Measurements from ENCODE around the gene IL1RAPL2.

IL1RAPL2 gene

GRCh38 chrX:105266456-105266855 lies 700.5 kb downstream of the IL1RAPL2 start:
- no peak for DNase-seq (ENCODE audit: low read depth in 2 of 2)

GRCh38 chrX:105267167-105267566 lies 701.2 kb downstream of the IL1RAPL2 start:
- DNase-seq (ENCODE audit: low read depth in 2 of 2), result no peak

GRCh38 chrX:105269386-105269785 lies 703.4 kb downstream of the IL1RAPL2 start:
- DNase-seq (ENCODE audit: low read depth in 2 of 2), result no peak

GRCh38 chrX:105273326-105273725 lies 707.3 kb downstream of the IL1RAPL2 start:
- no peak for DNase-seq (ENCODE audit: low read depth in 2 of 2)

- no peak for DNase-seq (ENCODE audit: low read depth in 2 of 2)
These were observed 708.1 kb downstream of the IL1RAPL2 start for GRCh38 chrX:105274091-105274490.

GRCh38 chrX:105277132-105277531 lies 711.1 kb downstream of the IL1RAPL2 start:
- no peak for DNase-seq (ENCODE audit: low read depth in 2 of 2)

GRCh38 chrX:105282077-105282476 lies 716.1 kb downstream of the IL1RAPL2 start:
- DNase-seq (ENCODE audit: low read depth in 2 of 2), result no peak

- DNase-seq (ENCODE audit: low read depth in 2 of 2), result no peak
These were observed 731.0 kb downstream of the IL1RAPL2 start for GRCh38 chrX:105297041-105297440.

- DNase-seq (ENCODE audit: low read depth in 2 of 2), result no peak
These were observed 733.3 kb downstream of the IL1RAPL2 start for GRCh38 chrX:105299286-105299685.

GRCh38 chrX:105302246-105302645 lies 736.2 kb downstream of the IL1RAPL2 start:
- DNase-seq (ENCODE audit: low read depth in 2 of 2), result no peak

- no peak for DNase-seq (ENCODE audit: low read depth in 2 of 2)
These were observed 741.8 kb downstream of the IL1RAPL2 start for GRCh38 chrX:105307762-105308161.

- DNase-seq (ENCODE audit: low read depth in 2 of 2), result no peak
These were observed 747.6 kb downstream of the IL1RAPL2 start for GRCh38 chrX:105313596-105313995.

GRCh38 chrX:105314458-105314857 lies 748.5 kb downstream of the IL1RAPL2 start:
- DNase-seq (ENCODE audit: low read depth in 2 of 2), result no peak

GRCh38 chrX:105315248-105315647 lies 749.2 kb downstream of the IL1RAPL2 start:
- DNase-seq (ENCODE audit: low read depth in 2 of 2), result no peak

- no peak for DNase-seq (ENCODE audit: low read depth in 2 of 2)
These were observed 751.1 kb downstream of the IL1RAPL2 start for GRCh38 chrX:105317117-105317516.

- no peak for DNase-seq (ENCODE audit: low read depth in 2 of 2)
These were observed 757.9 kb downstream of the IL1RAPL2 start for GRCh38 chrX:105323928-105324327.

- no peak for DNase-seq (ENCODE audit: low read depth in 2 of 2)
These were observed 762.8 kb downstream of the IL1RAPL2 start for GRCh38 chrX:105328773-105329172.

GRCh38 chrX:105331244-105331643 lies 765.2 kb downstream of the IL1RAPL2 start:
- DNase-seq (ENCODE audit: low read depth in 2 of 2), result no peak

- no peak for DNase-seq (ENCODE audit: low read depth in 2 of 2)
These were observed 781.4 kb downstream of the IL1RAPL2 start for GRCh38 chrX:105347373-105347772.

- DNase-seq (ENCODE audit: low read depth in 2 of 2), result no peak
These were observed 783.5 kb downstream of the IL1RAPL2 start for GRCh38 chrX:105349476-105349875.

GRCh38 chrX:105375816-105376215 lies 809.8 kb downstream of the IL1RAPL2 start:
- DNase-seq (ENCODE audit: low read depth in 2 of 2), result no peak

- DNase-seq (ENCODE audit: low read depth in 2 of 2), result no peak
These were observed 858.7 kb downstream of the IL1RAPL2 start for GRCh38 chrX:105424729-105425128.

- DNase-seq (ENCODE audit: low read depth in 2 of 2), result no peak
These were observed 885.4 kb downstream of the IL1RAPL2 start for GRCh38 chrX:105451401-105451800.

GRCh38 chrX:105458846-105459245 lies 892.8 kb downstream of the IL1RAPL2 start:
- DNase-seq (ENCODE audit: low read depth in 2 of 2), result no peak

- no peak for DNase-seq (ENCODE audit: low read depth in 2 of 2)
These were observed 894.4 kb downstream of the IL1RAPL2 start for GRCh38 chrX:105460376-105460775.

Measured in stimulated activated CD4-positive, alpha-beta T cell treated with anti-CD3 and anti-CD28 coated beads, Interleukin-4, amount 100 ng/mL, for 48 hours (primary cell).